HepG2 (cell line): ENCODE results near the gene TAF6L. TPM values are rescaled to one million over a fixed set of nuclear protein-coding genes. Genes with fewer than 3 reads are reported as not detected.

Experiments used
- ATAC-seq: fragments of 200-7000 bp; cut with Tn5 transposase; 3 replicates; pipeline ENCODE4 v1.9.1; 2020; ENCODE audit warnings: mild to moderate bottlenecking, moderate library complexity
- BruUV-seq: library from RNA; stranded (reverse); fragments of 400-500 nt; replicated peaks from 2 replicates; lab custom pipeline; 2021; lab: Mats Ljungman, UMichigan
- CTCF ChIA-PET: fragments of 300-600 bp; formaldehyde crosslinking; extraction: SDS; loops from one replicate; lab custom pipeline; 2021; ENCODE audit warnings: low total read pairs, inconsistent platforms, low intra/inter-chr PET ratio; lab: Yijun Ruan, JAX
- POLR2A ChIA-PET: fragments of 350-600 bp; sonication (Branson Sonifier 250); formaldehyde crosslinking; loops from one replicate; lab custom pipeline; 2020; ENCODE audit warnings: antibody characterized with exemption, inconsistent platforms; lab: Yijun Ruan, JAX
- DNase-seq: peaks from one replicate; pipeline ENCODE4 v3.0.0-alpha.2; 2015; ENCODE audit warnings: low spot score
- FAIRE-seq: peaks from 3 replicates; lab custom pipeline; 2011; peaks lifted over from hg19 to GRCh38; lab: Jason Lieb, UNC
- H2AFZ ChIP-seq: one replicate; pipeline ENCODE4 v1.6.1; 2011; ENCODE audit warnings: low read length, inconsistent platforms
- H3K27ac ChIP-seq: fragments of 300-600 bp; 3 replicates; pipeline ENCODE4 v1.8.0; 2011; ENCODE audit warnings: mixed run types, mild to moderate bottlenecking, mixed read lengths, low read length, inconsistent platforms; ENCODE audit not compliant: insufficient read depth; ENCODE audit errors: extremely low read length
- H3K27me3 ChIP-seq, 2 experiments: fragments of 200-600 bp in 1 of 2; 2 replicates in 1 of 2; 3 replicates in 1 of 2; pipeline versions ENCODE4 v1.6.0 to v1.8.0; 2011; ENCODE audit warnings: low read length in 2 of 2, mild to moderate bottlenecking in 2 of 2, moderate library complexity in 2 of 2, inconsistent platforms in 1 of 2; ENCODE audit not compliant: insufficient read depth in 2 of 2, control insufficient read depth in 1 of 2
- H3K36me3 ChIP-seq, 2 experiments: fragments of 200-600 bp in 1 of 2; replicated peaks in 1 of 2; 2 replicates in 1 of 2; 3 replicates in 1 of 2; pipeline versions ENCODE4 v1.5.1 to v1.8.0; 2011; ENCODE audit warnings: low read length in 2 of 2, inconsistent platforms in 1 of 2; ENCODE audit not compliant: insufficient read depth in 2 of 2, control insufficient read depth in 1 of 2
- H3K4me1 ChIP-seq: 2 replicates; pipeline ENCODE4 v1.5.1; 2012; ENCODE audit warnings: low read length, inconsistent platforms; ENCODE audit not compliant: insufficient read depth
- H3K4me2 ChIP-seq: 2 replicates; pipeline ENCODE4 v1.6.0; 2011; ENCODE audit warnings: low read depth, low read length, inconsistent platforms
- H3K4me3 ChIP-seq, 3 experiments: fragments of 200-600 bp in 1 of 3; sonication (generic), shearing (Covaris generic) in 1 of 3; replicated peaks in 1 of 3; 2 replicates each; pipeline ENCODE4 v1.5.1; 2011 to 2016; ENCODE audit warnings: low read length in 3 of 3, inconsistent platforms in 2 of 3, low read depth in 2 of 3, mild to moderate bottlenecking in 2 of 3, control low read depth in 1 of 3, mixed read lengths in 1 of 3; ENCODE audit not compliant: insufficient read depth in 1 of 3
- H3K79me2 ChIP-seq: one replicate; pipeline ENCODE4 v1.6.1; 2011; ENCODE audit warnings: low read length, inconsistent platforms; ENCODE audit not compliant: insufficient read depth
- H3K9ac ChIP-seq: 2 replicates; pipeline ENCODE4 v1.6.0; 2011; ENCODE audit warnings: mild to moderate bottlenecking, low read depth, low read length, inconsistent platforms; ENCODE audit not compliant: insufficient read depth
- H3K9me3 ChIP-seq: 2 replicates; pipeline ENCODE4 v1.5.1; 2012; ENCODE audit warnings: mild to moderate bottlenecking, low read length
- H4K20me1 ChIP-seq: 2 replicates; pipeline ENCODE4 v1.6.0; 2011; ENCODE audit warnings: inconsistent platforms, mild to moderate bottlenecking, low read length, moderate library complexity; ENCODE audit not compliant: insufficient read depth
- MIER3 ChIP-seq: IDR thresholded peaks from 2 replicates; pipeline ENCODE4 v1.6.1; 2016; ENCODE audit warnings: missing compliant biosample characterization, borderline replicate concordance
- MTF1 ChIP-seq: sonication (generic); formaldehyde crosslinking; IDR thresholded peaks from 2 replicates; pipeline ENCODE4 v1.5.0; 2020; ENCODE audit warnings: missing genetic modification reagents
- NR2F6 ChIP-seq, 2 experiments: IDR thresholded peaks; 2 replicates each; pipeline ENCODE4 v1.6.1; 2016; ENCODE audit warnings: antibody characterized with exemption in 1 of 2, mild to moderate bottlenecking in 1 of 2
- PRMT3 ChIP-seq: sonication (generic); formaldehyde crosslinking; IDR thresholded peaks from 2 replicates; pipeline ENCODE4 v1.8.1; 2022; ENCODE audit warnings: low read depth, mild to moderate bottlenecking, moderate library complexity, missing genetic modification reagents, borderline replicate concordance
- TBX2 ChIP-seq: sonication (generic); formaldehyde crosslinking; IDR thresholded peaks from 2 replicates; pipeline ENCODE4 v1.5.0; 2020; ENCODE audit warnings: missing genetic modification reagents, mild to moderate bottlenecking, borderline replicate concordance
- ZFP36L2 ChIP-seq: sonication (generic); formaldehyde crosslinking; IDR thresholded peaks from 2 replicates; pipeline ENCODE4 v1.4.0; 2020; ENCODE audit warnings: missing genetic modification reagents
- ZNF12 ChIP-seq: sonication (generic); formaldehyde crosslinking; IDR thresholded peaks from 2 replicates; pipeline ENCODE4 v1.5.0; 2020; ENCODE audit warnings: missing genetic modification reagents
- ZNF264 ChIP-seq: sonication (generic); formaldehyde crosslinking; IDR thresholded peaks from 2 replicates; pipeline ENCODE4 v1.4.0; 2020; ENCODE audit warnings: missing genetic modification reagents
- ZNF703 ChIP-seq: sonication (generic); formaldehyde crosslinking; IDR thresholded peaks from 2 replicates; pipeline ENCODE4 v1.5.1; 2020; ENCODE audit warnings: missing genetic modification reagents, mild to moderate bottlenecking, moderate library complexity, borderline replicate concordance
- ZNF768 ChIP-seq: sonication (generic); formaldehyde crosslinking; IDR thresholded peaks from 2 replicates; pipeline ENCODE4 v1.4.0; 2020; ENCODE audit warnings: missing genetic modification reagents
- ZZZ3 ChIP-seq: sonication (generic); formaldehyde crosslinking; IDR thresholded peaks from 2 replicates; pipeline ENCODE4 v1.4.0; 2020; ENCODE audit warnings: missing genetic modification reagents, mild to moderate bottlenecking, borderline replicate concordance
- WGBS: methylation state at CpG from one replicate; pipeline ENCODE4 v1.1.6; 2017; ENCODE audit warnings: low lambda C conversion rate; 5-methylcytosine and 5-hydroxymethylcytosine counted together
- in situ Hi-C: cut with HindIII; loops from 2 replicates; pipeline ENCODE4 v1.10.0; 2017; ENCODE audit warnings: low pct_unique_long_range_greater_than_20kb; ENCODE audit not compliant: extremely low pct_ligation_motif_present
- intact Hi-C: fragments of 100-400 bp; cut with micrococcal nuclease; formaldehyde crosslinking; loops from one replicate; pipeline ENCODE4 v1.10.0; 2022; ENCODE audit not compliant: unreplicated experiment
- polyA plus RNA-seq, 8 experiments: library from polyadenylated mRNA; depleted of rRNA in 3 of 8; stranded (reverse) in 7 of 8; unstranded in 1 of 8; fragments of >200 nt; fragmentation: Illumina TruSeq in 4 of 8; extraction: Trizol in 4 of 8; gene quantifications; 2 replicates each; pipeline versions ENCODE4 v1.2.1 to v1.2.3, GENCODE V29; 2011 to 2016; ENCODE audit warnings: low read depth in 4 of 8, missing spikeins in 1 of 8, mixed read lengths in 1 of 8; ENCODE audit not compliant: insufficient read depth in 1 of 8
- total RNA-seq, 5 experiments: library from RNA; depleted of rRNA; stranded (reverse); fragments of >200 nt; fragmentation: Illumina TruSeq; extraction: Trizol; gene quantifications; 2 replicates each; pipeline ENCODE4 v1.2.3, GENCODE V29; 2016; ENCODE audit warnings: low read depth in 1 of 5
- TF ChIP-seq, protein P1 (sequence below): sonication (generic); formaldehyde crosslinking; IDR thresholded peaks from 2 replicates; pipeline ENCODE4 v1.4.0; 2020; ENCODE audit warnings: mild to moderate bottlenecking, missing genetic modification reagents
- TF ChIP-seq, protein P2 (sequence below): sonication (generic); formaldehyde crosslinking; IDR thresholded peaks from 2 replicates; pipeline ENCODE4 v1.9.0; 2022; ENCODE audit warnings: low read depth, missing genetic modification reagents
- TF ChIP-seq, protein P3 (sequence below): sonication (generic); formaldehyde crosslinking; IDR thresholded peaks from 2 replicates; pipeline ENCODE4 v1.5.0; 2020; ENCODE audit warnings: missing genetic modification reagents

TAF6L gene
- total and polyA plus RNA-seq, 2 of the 13 experiments (the other 11 are each of a cell fraction or from before 2014, with no cell fraction given) = 12.6 to 19.4 TPM

DNA sequence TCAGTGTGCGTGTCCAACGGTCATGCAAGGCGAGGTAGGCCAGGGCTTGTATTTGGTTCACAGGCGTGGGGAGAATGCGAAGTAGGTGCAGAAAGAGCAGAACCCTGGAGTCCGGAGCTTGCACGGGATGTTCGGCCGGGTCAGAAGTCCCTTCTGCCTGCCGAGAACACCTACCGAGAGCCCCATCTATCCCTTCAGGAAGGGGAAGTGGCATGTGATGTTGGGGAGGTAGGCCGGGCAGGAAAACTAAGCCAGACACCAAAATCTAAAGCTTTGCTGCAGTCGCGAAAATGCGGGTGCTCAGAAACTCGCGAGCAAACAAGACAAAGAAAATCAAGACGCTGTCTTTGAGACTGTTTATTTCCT, 435 bp upstream of the TAF6L start (continued):
- TF ChIP-seq ZFP36L2 (CRISPR knock-in tag) (no peak), NR2F6 (IDR thresholded peaks at IDR 0.05) (no peak), NR2F6 (CRISPR knock-in tag; IDR thresholded peaks at IDR 0.05) (no peak), ZZZ3 (no peak), ZNF768 (CRISPR knock-in tag) (no peak), ZNF12 (CRISPR knock-in tag) (no peak), PRMT3 (CRISPR knock-in tag) (no peak), ZNF703 (CRISPR knock-in tag) (no peak)
- TF ChIP-seq, protein P1, sequence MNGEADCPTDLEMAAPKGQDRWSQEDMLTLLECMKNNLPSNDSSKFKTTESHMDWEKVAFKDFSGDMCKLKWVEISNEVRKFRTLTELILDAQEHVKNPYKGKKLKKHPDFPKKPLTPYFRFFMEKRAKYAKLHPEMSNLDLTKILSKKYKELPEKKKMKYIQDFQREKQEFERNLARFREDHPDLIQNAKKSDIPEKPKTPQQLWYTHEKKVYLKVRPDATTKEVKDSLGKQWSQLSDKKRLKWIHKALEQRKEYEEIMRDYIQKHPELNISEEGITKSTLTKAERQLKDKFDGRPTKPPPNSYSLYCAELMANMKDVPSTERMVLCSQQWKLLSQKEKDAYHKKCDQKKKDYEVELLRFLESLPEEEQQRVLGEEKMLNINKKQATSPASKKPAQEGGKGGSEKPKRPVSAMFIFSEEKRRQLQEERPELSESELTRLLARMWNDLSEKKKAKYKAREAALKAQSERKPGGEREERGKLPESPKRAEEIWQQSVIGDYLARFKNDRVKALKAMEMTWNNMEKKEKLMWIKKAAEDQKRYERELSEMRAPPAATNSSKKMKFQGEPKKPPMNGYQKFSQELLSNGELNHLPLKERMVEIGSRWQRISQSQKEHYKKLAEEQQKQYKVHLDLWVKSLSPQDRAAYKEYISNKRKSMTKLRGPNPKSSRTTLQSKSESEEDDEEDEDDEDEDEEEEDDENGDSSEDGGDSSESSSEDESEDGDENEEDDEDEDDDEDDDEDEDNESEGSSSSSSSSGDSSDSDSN (CRISPR knock-in tag) = no peak
- TF ChIP-seq, protein P2, sequence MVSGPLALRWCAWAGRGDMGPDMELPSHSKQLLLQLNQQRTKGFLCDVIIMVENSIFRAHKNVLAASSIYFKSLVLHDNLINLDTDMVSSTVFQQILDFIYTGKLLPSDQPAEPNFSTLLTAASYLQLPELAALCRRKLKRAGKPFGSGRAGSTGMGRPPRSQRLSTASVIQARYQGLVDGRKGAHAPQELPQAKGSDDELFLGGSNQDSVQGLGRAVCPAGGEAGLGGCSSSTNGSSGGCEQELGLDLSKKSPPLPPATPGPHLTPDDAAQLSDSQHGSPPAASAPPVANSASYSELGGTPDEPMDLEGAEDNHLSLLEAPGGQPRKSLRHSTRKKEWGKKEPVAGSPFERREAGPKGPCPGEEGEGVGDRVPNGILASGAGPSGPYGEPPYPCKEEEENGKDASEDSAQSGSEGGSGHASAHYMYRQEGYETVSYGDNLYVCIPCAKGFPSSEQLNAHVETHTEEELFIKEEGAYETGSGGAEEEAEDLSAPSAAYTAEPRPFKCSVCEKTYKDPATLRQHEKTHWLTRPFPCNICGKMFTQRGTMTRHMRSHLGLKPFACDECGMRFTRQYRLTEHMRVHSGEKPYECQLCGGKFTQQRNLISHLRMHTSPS (CRISPR knock-in tag) = no peak
- TF ChIP-seq, all 625 proteins: peak for 43

DNA sequence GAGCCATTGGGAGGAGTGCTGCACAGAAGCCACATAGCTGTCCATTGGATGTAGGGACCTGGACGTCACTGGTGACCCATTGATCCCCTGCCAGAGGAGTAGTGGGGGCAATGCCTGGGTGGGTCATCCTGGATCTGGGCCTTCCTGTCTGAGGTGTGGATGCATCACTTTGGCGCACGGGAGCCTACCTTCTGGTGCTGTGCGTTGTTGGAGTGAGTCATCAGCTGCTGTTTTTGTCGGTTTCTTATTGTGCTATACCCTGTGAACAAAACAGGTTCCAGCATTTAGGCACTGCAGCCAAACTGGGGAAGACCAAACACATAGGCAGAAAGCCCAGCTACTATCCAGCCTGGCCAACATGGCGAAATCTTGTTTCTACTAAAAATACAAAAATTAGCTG, 3.2 kb downstream of the TAF6L start:
- Histone ChIP-seq H3K27ac (no peak overlapping the region), H3K9me3 (no peaks in the 10 kb centered on the region), H3K27me3 (no peaks in the 10 kb centered on the region; a peak in 1 of 5 replicates), H3K9ac (no peak overlapping the region), H3K4me1 (peaks cover 23% of the 10 kb centered on the region), H3K4me2 (no peak overlapping the region), H3K4me3 (no peak overlapping the region), H2AFZ (no peak overlapping the region), H4K20me1 (no peaks in the 10 kb centered on the region), H3K79me2 (peaks cover 10% of the 10 kb centered on the region), H3K36me3 (peaks cover 9 to 33% of the 10 kb centered on the region in 2 experiments)
- intact Hi-C loops = no loop called here
- ChIA-PET POLR2A (interaction anchor here (1.1 kb wide), 2 partner anchors 12 to 58 kb away, joined by 4 to 5 read pairs; no protein-coding TSS in a partner anchor), CTCF (no interaction called here)
- in situ Hi-C loops = no loop called here
- FAIRE-seq = no peak
- no peak for DNase-seq
- no TSS peak for BruUV-seq
- TF ChIP-seq, protein P3, sequence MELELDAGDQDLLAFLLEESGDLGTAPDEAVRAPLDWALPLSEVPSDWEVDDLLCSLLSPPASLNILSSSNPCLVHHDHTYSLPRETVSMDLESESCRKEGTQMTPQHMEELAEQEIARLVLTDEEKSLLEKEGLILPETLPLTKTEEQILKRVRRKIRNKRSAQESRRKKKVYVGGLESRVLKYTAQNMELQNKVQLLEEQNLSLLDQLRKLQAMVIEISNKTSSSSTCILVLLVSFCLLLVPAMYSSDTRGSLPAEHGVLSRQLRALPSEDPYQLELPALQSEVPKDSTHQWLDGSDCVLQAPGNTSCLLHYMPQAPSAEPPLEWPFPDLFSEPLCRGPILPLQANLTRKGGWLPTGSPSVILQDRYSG = no peak
- TF ChIP-seq MTF1 (CRISPR knock-in tag) = no peak
- TF ChIP-seq TBX2 (CRISPR knock-in tag) = no peak
- TF ChIP-seq ZNF264 (CRISPR knock-in tag) = no peak
- no peak for TF ChIP-seq MIER3 (CRISPR knock-in tag)
- 93% methylated on average over 6 of the region's 6 CpGs for WGBS
- no peak for ATAC-seq
